Caco-2 (cell line): ENCODE results near the gene JUN. TPM values are rescaled to one million over a fixed set of nuclear protein-coding genes. Genes with fewer than 3 reads are reported as not detected.

Source experiments
- BruUV-seq: library from RNA; stranded (reverse); fragments of 400-500 nt; replicated peaks from 2 replicates; lab custom pipeline; 2021; lab: Mats Ljungman, UMichigan
- CTCF ChIA-PET: fragments of 300-600 bp; sonication (Branson Sonifier 250); formaldehyde crosslinking; loops from one replicate; lab custom pipeline; 2022; ENCODE audit warnings: antibody characterized with exemption; lab: Charles Lee
- POLR2A ChIA-PET: fragments of 300-600 bp; sonication (Branson Sonifier 250); formaldehyde crosslinking; loops from one replicate; lab custom pipeline; 2022; ENCODE audit warnings: antibody characterized with exemption; lab: Charles Lee
- DNase-seq, 2 experiments: peaks; one replicate each; pipeline versions ENCODE4 v3.0.0 to v3.0.0-alpha.2; 2020 to 2022
- H3K27me3 ChIP-seq: replicated peaks from 2 replicates; pipeline ENCODE4 v1.6.0; 2011; ENCODE audit warnings: low read length; ENCODE audit not compliant: control insufficient read depth, insufficient read depth
- H3K36me3 ChIP-seq: 2 replicates; pipeline ENCODE4 v1.5.1; 2011; ENCODE audit warnings: low read length; ENCODE audit not compliant: control insufficient read depth, insufficient read depth
- H3K4me1 ChIP-seq: fragments of 250-450 bp; sonication (Bioruptor Pico); 2 replicates; pipeline ENCODE4 v1.5.1; 2020; ENCODE audit warnings: mild to moderate bottlenecking
- H3K4me3 ChIP-seq: 2 replicates; pipeline ENCODE4 v1.5.1; 2011; ENCODE audit warnings: low read depth, mild to moderate bottlenecking, control low read depth, low read length
- H3K9me3 ChIP-seq: fragments of 250-450 bp; sonication (Bioruptor Pico); 2 replicates; pipeline ENCODE4 v1.5.1; 2020; ENCODE audit warnings: mild to moderate bottlenecking, moderate library complexity
- H3K27ac Mint-ChIP-seq: one replicate; pipeline ENCODE4 v1.8.0; 2022; ENCODE audit warnings: mixed read lengths; ENCODE audit not compliant: unreplicated experiment
- H3K27me3 Mint-ChIP-seq: one replicate; pipeline ENCODE4 v1.8.0; 2022; ENCODE audit warnings: mixed read lengths; ENCODE audit not compliant: insufficient read depth, unreplicated experiment
- H3K36me3 Mint-ChIP-seq: one replicate; pipeline ENCODE4 v1.8.0; 2022; ENCODE audit warnings: mild to moderate bottlenecking, mixed read lengths; ENCODE audit not compliant: insufficient read depth, unreplicated experiment
- H3K4me1 Mint-ChIP-seq: one replicate; pipeline ENCODE4 v1.8.0; 2022; ENCODE audit warnings: low read depth, mixed read lengths; ENCODE audit not compliant: unreplicated experiment
- H3K4me3 Mint-ChIP-seq: one replicate; pipeline ENCODE4 v1.8.0; 2022; ENCODE audit warnings: mild to moderate bottlenecking, moderate library complexity, mixed read lengths; ENCODE audit not compliant: unreplicated experiment
- H3K9me3 Mint-ChIP-seq: one replicate; pipeline ENCODE4 v1.8.0; 2022; ENCODE audit warnings: mixed read lengths; ENCODE audit not compliant: unreplicated experiment
- intact Hi-C: fragments of 100-400 bp; cut with micrococcal nuclease; formaldehyde crosslinking; loops from one replicate; pipeline ENCODE4 v1.10.0; 2022; ENCODE audit not compliant: unreplicated experiment
- total RNA-seq: library from RNA; stranded (reverse); gene quantifications from 2 replicates; pipeline ENCODE4 v1.2.3, GENCODE V29; 2022
- TF ChIP-seq, protein P1 (sequence below), 2 experiments: fragments of 200-600 bp in 1 of 2; IDR thresholded peaks; 1 replicate in 1 of 2; 2 replicates in 1 of 2; pipeline versions ENCODE4 v1.5.1 to v1.8.0; 2011 to 2022; ENCODE audit warnings: antibody characterized with exemption in 1 of 2, control low read depth in 1 of 2, inconsistent platforms in 1 of 2, low read depth in 1 of 2, low read length in 1 of 2, mild to moderate bottlenecking in 1 of 2, moderate library complexity in 1 of 2; ENCODE audit not compliant: insufficient read depth in 1 of 2, severe bottlenecking in 1 of 2, unreplicated experiment in 1 of 2

Gene JUN
- total RNA-seq, 1 experiment from 2014 or later, result 25.7 TPM

DNA sequence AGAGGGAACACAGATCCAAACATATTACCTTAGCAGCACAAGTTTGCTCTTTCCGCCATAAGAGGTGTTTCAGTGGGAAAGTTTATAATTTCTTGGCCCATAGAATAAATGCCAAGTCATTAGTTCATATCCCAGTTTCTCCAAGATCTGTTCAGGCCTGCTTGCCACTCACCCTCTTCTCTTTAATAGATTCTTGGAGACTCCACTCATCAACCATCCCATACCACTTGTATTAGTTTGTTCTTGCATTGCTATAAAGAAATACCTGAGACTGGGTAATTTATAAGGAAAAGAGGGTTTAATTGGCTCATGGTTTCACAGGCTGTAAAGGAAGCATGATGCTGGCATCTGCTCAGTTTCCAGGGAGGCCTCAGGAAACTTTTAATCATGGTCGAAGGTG lies 49.2 kb downstream of the JUN start:
- H3K27ac Mint-ChIP-seq, result no peak overlapping the region
- BruUV-seq, result no TSS peak
- Histone ChIP-seq H3K4me1 (no peaks in the 10 kb centered on the region), H3K9me3 (no peaks in the 10 kb centered on the region), H3K4me3 (no peak overlapping the region), H3K27me3 (no peaks in the 10 kb centered on the region), H3K36me3 (no peaks in the 10 kb centered on the region)
- H3K4me1 Mint-ChIP-seq, result no peaks in the 10 kb centered on the region
- ChIA-PET CTCF (no interaction called here), POLR2A (no interaction called here)
- no peaks in the 10 kb centered on the region for H3K27me3 Mint-ChIP-seq
- H3K36me3 Mint-ChIP-seq, result no peaks in the 10 kb centered on the region
- no peak overlapping the region for H3K4me3 Mint-ChIP-seq
- DNase-seq, result no peak
- intact Hi-C loops, result no loop called here
- no peaks in the 10 kb centered on the region for H3K9me3 Mint-ChIP-seq
- TF ChIP-seq, protein P1, sequence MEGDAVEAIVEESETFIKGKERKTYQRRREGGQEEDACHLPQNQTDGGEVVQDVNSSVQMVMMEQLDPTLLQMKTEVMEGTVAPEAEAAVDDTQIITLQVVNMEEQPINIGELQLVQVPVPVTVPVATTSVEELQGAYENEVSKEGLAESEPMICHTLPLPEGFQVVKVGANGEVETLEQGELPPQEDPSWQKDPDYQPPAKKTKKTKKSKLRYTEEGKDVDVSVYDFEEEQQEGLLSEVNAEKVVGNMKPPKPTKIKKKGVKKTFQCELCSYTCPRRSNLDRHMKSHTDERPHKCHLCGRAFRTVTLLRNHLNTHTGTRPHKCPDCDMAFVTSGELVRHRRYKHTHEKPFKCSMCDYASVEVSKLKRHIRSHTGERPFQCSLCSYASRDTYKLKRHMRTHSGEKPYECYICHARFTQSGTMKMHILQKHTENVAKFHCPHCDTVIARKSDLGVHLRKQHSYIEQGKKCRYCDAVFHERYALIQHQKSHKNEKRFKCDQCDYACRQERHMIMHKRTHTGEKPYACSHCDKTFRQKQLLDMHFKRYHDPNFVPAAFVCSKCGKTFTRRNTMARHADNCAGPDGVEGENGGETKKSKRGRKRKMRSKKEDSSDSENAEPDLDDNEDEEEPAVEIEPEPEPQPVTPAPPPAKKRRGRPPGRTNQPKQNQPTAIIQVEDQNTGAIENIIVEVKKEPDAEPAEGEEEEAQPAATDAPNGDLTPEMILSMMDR (IDR thresholded peaks at IDR 0.05; ENCODE audit: insufficient read depth in 1 of 2, low read depth in 1 of 2, low read length in 1 of 2, severe bottlenecking in 1 of 2, unreplicated experiment in 1 of 2), result no peak

GRCh38 chr1:58732087-58732775 lies 51.6 kb downstream of the JUN start:
- Histone ChIP-seq H3K36me3 (no peaks in the 10 kb centered on the region), H3K27me3 (no peaks in the 10 kb centered on the region), H3K4me3 (no peak overlapping the region), H3K9me3 (no peaks in the 10 kb centered on the region), H3K4me1 (no peaks in the 10 kb centered on the region)
- no TSS peak for BruUV-seq
- ChIA-PET CTCF (no interaction called here), POLR2A (no interaction called here)
- Mint-ChIP-seq H3K4me1 (no peaks in the 10 kb centered on the region), H3K4me3 (no peak overlapping the region), H3K27me3 (no peaks in the 10 kb centered on the region), H3K36me3 (no peaks in the 10 kb centered on the region), H3K27ac (no peak overlapping the region), H3K9me3 (no peaks in the 10 kb centered on the region)
- intact Hi-C loops, result no loop called here
- TF ChIP-seq, protein P1 (IDR thresholded peaks at IDR 0.05; ENCODE audit: insufficient read depth in 1 of 2, low read depth in 1 of 2, low read length in 1 of 2, severe bottlenecking in 1 of 2, unreplicated experiment in 1 of 2), result no peak
- no peak for DNase-seq

Other genes with a start within 250 kb of the JUN start
- 6.9 and 8.1 TPM in 2 replicates for gene OMA1, start 237.3 kb downstream of the JUN start, total RNA-seq
- 25.6 and 31.9 TPM in 2 replicates for gene TACSTD2, start 206.8 kb downstream of the JUN start, total RNA-seq
- gene MYSM1, start 84.0 kb downstream of the JUN start, total RNA-seq, result 35.1 TPM in 2 replicates